HUES6 (cell line): ENCODE results near the gene FKBP1B.

Experiments used
- H3K27ac ChIP-seq: 2 replicates; pipeline ENCODE4 v1.7.0; 2013; ENCODE audit warnings: low read depth, mild to moderate bottlenecking, low read length, inconsistent platforms
- H3K27me3 ChIP-seq: 2 replicates; pipeline ENCODE4 v1.6.1; 2013; ENCODE audit warnings: low read length; ENCODE audit not compliant: control insufficient read depth, insufficient read depth
- H3K36me3 ChIP-seq: 2 replicates; pipeline ENCODE4 v1.6.1; 2013; ENCODE audit warnings: low read length; ENCODE audit not compliant: control insufficient read depth, insufficient read depth
- H3K4me1 ChIP-seq: 2 replicates; pipeline ENCODE4 v1.6.1; 2013; ENCODE audit warnings: low read length; ENCODE audit not compliant: control insufficient read depth, insufficient read depth
- H3K4me3 ChIP-seq: 2 replicates; pipeline ENCODE4 v1.5.1; 2013; ENCODE audit warnings: low read depth, low read length
- H3K9ac ChIP-seq: one replicate; pipeline ENCODE4 v1.6.1; 2013; ENCODE audit warnings: mild to moderate bottlenecking, low read length
- H3K9me3 ChIP-seq: 2 replicates; pipeline ENCODE4 v1.6.1; 2013; ENCODE audit warnings: low read depth, low read length; ENCODE audit not compliant: control insufficient read depth, insufficient read depth

FKBP1B gene

DNA sequence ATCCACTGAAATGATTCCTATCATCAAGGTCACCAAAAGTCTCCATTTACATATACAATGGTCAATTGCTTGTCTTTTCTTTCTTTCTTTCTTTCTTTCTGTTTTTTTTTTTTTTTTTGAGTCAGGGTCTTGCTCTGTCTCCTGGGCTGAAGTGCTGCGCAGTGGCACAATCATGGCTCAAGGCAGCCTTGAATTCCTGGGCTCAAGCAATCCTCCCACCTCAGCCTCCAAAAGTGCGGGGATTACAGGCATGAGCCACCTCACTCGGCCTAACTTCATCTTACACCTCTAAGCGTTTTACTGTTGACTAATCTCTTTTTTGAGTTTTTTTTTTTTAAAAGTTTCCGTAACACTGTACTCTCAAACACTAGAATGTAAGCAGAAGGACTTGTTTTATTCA lies 25.7 kb downstream of the FKBP1B start:
- Histone ChIP-seq H3K9me3 (no peaks in the 10 kb centered on the region), H3K27ac (no peak overlapping the region), H3K4me3 (peak overlapping the region; percentile 83), H3K4me1 (peaks cover 5% of the 10 kb centered on the region), H3K27me3 (no peaks in the 10 kb centered on the region), H3K36me3 (peaks cover 31% of the 10 kb centered on the region), H3K9ac (peak overlapping the region; percentile 84)

DNA sequence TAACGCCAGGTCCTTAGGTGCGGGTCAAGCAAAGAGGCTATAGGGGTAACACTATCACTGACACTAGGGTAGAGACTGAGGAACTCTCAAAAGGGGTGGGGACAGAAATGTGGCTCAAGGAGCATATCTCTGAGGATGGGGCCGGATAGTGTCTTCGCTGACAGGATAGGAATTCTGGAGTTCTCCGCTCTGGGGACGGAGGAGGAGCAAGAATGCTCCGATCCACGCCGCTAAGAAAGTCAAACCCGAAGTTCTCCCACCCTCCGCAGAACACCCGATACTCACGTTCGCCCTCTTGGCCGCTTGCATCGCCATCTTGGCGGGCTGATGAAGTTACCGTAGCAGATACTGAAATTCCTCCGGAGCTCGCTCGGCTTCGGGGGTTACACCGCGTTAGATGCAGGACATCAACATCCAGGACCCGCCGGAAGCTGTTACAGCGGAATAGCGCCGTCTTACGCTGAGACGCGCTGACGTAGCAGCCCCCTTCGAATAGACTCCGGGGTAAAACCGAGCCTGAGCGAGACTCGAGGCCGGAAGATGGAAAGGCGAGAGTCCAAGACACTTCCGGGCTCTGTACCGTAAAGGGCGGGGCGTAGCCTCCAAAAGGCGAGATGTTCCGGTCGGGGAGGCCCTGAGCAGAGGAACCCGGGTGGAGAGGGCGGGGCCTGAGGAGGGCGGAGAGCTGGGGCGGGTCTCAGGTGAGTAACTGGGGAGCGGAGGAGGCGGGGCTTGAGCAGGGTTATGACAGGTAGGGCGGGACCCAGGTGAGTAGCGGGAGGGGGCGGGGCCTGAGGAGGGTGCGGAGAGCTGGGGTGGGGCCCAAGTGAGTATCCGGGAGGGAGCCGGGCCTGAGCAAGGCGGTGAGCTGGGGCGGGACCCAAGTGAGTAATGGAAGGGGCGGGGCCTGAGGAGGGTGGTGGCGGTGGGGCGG lies 26.6 kb downstream of the FKBP1B start, which contains the start of gene SF3B6:
TSS of gene SF3B6 (minus strand) at position 412 of the 934 bp plus-strand sequence. CDS start at position 315, 97 bp downstream.
- H3K27me3 ChIP-seq, result no peaks in the 10 kb centered on the region
- peaks cover 5% of the 10 kb centered on the region for H3K4me1 ChIP-seq
- H3K4me3 ChIP-seq, result peak within 1 kb of the TSS; percentile 83
- H3K27ac ChIP-seq, result peak within 1 kb of the TSS; percentile 28; the same call in 1 of the 2 replicates
- H3K9ac ChIP-seq, result peak within 1 kb of the TSS; percentile 84
- peaks cover 27% of the 10 kb centered on the region for H3K36me3 ChIP-seq
- no peaks in the 10 kb centered on the region for H3K9me3 ChIP-seq

DNA sequence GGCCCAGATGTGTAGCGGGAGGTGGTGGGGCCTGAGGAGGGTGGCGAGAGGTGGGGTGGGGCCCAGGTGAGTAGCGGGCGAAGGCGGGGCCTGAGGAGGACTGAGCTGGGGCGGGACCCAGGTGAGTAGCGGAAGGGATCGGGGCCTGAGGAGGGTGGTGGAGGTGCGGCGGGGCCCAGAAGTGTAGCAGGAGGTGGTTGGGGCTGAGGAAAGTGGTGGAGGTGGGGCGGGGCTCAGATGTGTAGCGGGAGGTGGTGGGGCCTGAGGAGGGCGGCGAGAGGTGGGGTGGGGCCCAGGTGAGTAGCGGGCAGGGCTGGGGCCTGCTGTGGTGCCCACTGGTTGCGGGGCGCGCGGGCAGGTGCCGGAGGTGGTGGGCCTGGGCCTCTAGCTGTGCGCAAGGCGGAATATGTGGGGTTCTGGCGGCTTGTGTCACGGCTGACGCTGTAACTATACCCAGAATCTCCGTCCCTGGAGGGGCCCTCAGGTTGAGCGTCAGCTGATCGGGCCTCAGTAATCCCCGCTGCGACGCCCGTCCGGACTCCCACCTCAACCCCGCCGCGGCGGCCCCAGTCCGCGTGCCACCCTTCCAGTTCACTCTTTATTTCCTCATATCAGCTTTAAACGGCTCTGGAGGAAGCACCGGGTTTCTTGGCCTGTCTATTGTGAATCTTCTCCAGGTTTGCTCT lies 27.5 kb downstream of the FKBP1B start:
- H3K36me3 ChIP-seq, result peaks cover 29% of the 10 kb centered on the region
- 0 out of 2 replicates have a peak overlapping the region, but pooled peaks have one; percentile 13 for H3K27ac ChIP-seq
- H3K9me3 ChIP-seq, result no peaks in the 10 kb centered on the region
- H3K27me3 ChIP-seq, result no peaks in the 10 kb centered on the region
- peaks cover 5% of the 10 kb centered on the region for H3K4me1 ChIP-seq
- H3K9ac ChIP-seq, result peak overlapping the region; percentile 62
- peak overlapping the region; percentile 83 for H3K4me3 ChIP-seq

DNA sequence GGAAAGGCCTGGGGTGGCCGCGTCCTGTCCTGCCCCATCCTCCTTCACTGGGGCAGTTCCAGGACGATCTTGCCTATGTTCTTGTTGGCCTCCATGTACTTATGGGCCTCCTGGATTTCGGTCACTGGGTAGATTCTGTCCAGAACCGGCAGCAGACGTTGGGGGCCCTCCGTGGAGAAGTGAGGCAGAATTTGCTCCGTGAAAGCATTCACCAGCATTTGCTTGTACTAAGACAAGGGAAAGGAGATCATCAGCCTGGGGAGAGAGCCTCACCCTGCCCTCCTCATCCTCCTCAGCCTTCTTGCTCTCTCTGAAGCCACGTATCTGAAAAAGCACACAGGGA lies 28.0 kb downstream of the FKBP1B start:
- Histone ChIP-seq H3K4me1 (peaks cover 5% of the 10 kb centered on the region), H3K36me3 (peaks cover 30% of the 10 kb centered on the region), H3K9ac (peak overlapping the region; percentile 62), H3K27me3 (no peaks in the 10 kb centered on the region), H3K27ac (0 out of 2 replicates have a peak overlapping the region, but pooled peaks have one; percentile 13), H3K4me3 (peak overlapping the region; percentile 83), H3K9me3 (no peaks in the 10 kb centered on the region)

GRCh38 chr2:24077879-24078278 lies 28.3 kb downstream of the FKBP1B start:
- no peaks in the 10 kb centered on the region for H3K27me3 ChIP-seq
- no peaks in the 10 kb centered on the region for H3K9me3 ChIP-seq
- H3K4me3 ChIP-seq, result peak overlapping the region; percentile 83
- H3K27ac ChIP-seq, result no peak overlapping the region
- H3K4me1 ChIP-seq, result peaks cover 6% of the 10 kb centered on the region
- H3K9ac ChIP-seq, result peak overlapping the region; percentile 62
- H3K36me3 ChIP-seq, result peaks cover 30% of the 10 kb centered on the region

GRCh38 chr2:24080701-24081100 lies 31.2 kb downstream of the FKBP1B start:
- Histone ChIP-seq H3K4me3 (no peak overlapping the region), H3K4me1 (peaks cover 12% of the 10 kb centered on the region), H3K27ac (no peak overlapping the region)

DNA sequence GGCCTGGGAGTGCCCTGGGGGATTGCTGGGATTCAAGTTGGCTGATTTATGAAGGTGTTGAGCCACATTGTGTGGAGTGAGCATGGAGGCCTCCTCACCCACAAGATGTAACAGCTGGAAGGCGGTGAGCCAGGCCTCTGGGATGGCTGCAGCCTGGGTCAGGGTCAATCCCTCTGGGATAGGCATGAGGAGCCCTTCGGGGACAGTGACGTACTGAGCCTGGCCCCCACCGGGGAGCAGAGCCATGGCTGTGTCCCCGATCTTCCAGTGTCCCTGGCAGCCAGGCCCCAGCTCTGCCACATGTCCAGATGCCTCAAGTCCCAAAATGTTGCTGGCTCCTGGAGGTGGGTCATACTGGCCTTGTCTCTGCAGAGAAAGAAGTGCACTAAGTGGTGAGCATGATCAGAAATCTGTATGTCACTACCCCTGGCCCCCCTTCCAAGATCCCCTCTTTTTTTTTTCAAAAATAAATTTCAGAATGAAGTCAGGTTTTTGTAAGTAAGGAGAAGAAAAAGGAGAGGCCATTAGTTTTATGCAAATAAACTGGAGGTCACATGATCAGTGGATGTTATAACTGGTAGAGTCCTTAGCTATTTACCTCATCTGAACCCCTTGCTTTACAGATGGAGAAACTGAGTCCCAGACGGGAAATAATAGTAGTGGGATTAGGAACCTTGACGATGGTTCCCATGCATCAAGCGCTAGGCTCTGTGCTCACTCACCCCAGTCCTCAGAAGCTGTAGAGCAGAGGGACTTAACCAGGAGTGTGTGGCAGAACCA lies 33.4 kb downstream of the FKBP1B start:
- Histone ChIP-seq H3K4me3 (peak overlapping the region; percentile 80), H3K27ac (peak overlapping the region; percentile 79)

More at GRCh38 chr2:24080701-24081100, 31.2 kb downstream of the FKBP1B start:
- H3K9ac ChIP-seq, result no peak overlapping the region
- no peaks in the 10 kb centered on the region for H3K27me3 ChIP-seq
- H3K36me3 ChIP-seq, result peaks cover 22% of the 10 kb centered on the region
- H3K9me3 ChIP-seq, result no peaks in the 10 kb centered on the region

DNA sequence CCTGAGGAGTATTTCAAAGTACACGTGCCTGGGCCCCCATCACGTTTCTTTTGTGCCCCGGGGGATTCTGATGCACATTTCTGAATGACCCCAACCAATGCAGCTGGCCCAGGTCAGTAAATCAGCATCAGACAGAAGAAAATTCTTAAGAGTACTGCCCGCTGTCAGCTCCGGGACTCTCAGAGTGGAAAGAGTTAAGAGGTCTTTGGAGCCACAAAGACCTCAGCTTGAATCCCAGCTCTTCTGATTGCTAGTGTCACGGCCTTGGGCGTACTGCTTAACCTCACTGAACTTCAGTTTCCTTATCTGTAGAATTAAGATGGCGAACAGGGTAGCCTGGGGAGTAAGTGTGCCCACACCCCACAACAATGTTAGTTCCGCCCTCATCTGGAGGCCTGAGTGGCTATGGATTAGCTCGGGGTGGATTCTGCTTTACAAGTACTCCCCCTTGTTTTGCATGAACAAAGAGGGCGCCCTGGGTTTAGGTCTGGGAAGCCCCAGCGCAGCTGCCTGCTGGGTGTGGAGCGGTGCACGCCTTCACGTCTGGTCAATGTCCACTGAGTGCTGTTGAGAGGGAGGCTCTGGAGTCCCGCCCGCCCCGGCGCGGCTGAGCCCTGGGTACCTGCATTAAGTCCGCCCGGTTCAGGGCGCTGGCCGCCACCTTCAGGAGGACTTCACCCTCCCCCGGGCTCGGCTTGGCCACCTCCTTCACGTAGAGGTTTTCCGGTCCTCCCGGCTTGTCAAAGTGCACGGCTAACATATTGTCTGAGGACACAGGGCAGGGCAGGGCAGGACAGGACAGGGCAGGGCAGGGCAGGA lies 34.2 kb downstream of the FKBP1B start:
- no peaks in the 10 kb centered on the region for H3K27me3 ChIP-seq

More for the DNA sequence above, 33.4 kb downstream of the FKBP1B start:
- Histone ChIP-seq H3K36me3 (peaks cover 22% of the 10 kb centered on the region), H3K9ac (peak overlapping the region; percentile 89), H3K9me3 (no peaks in the 10 kb centered on the region), H3K4me1 (peaks cover 7% of the 10 kb centered on the region), H3K27me3 (no peaks in the 10 kb centered on the region)

DNA sequence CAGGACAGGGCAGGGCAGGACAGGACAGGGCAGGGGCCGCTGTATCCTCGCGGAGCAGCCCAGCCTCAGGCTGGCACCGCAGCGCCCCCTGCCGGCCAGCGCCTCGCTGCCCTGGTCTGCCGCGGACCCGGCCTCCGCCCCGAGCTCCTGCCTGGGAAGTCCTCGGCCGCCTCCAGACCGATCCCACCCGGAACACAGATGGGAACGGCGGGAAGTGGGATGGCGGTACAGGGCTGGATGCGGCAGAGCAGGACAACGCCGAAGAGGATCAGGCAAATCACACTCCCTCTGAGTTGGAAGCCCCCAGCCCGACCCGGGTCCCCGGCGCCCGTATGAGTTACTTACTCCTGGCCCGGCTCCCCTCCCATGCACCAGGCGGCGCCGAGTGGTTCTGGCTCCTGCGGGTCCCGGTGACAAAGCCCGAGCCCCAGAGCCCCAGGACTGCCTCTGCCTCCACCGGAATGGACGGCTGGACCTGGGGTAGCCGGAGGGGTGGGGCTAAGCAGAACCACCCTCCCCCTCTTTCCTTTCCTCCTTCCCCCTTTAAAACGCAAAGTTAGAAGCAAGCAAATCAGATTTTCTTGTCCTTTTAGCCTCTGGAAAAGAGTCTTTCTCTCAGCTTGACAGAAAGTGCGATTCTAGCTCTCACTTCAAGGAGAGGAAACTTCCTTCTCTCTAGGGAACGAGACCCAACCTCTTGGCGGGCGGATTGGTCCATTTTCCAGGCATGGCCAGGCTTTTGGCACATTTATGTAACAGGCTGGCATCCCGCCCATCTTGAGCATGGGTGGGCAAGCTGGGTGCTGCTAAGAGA lies 35.1 kb downstream of the FKBP1B start, which contains the start of gene TP53I3:
TSS of gene TP53I3 (minus strand) at position 449 of the 814 bp plus-strand sequence. CDS start 508 bp downstream, outside the sequence.
- Histone ChIP-seq H3K27me3 (no peaks in the 10 kb centered on the region), H3K27ac (peak within 1 kb of the TSS; percentile 79), H3K9me3 (no peaks in the 10 kb centered on the region), H3K36me3 (peaks cover 18% of the 10 kb centered on the region), H3K4me3 (peak within 1 kb of the TSS; percentile 80), H3K9ac (peak within 1 kb of the TSS; percentile 89), H3K4me1 (peaks cover 7% of the 10 kb centered on the region)

More for the DNA sequence above, 34.2 kb downstream of the FKBP1B start:
- H3K4me1 ChIP-seq, result peaks cover 7% of the 10 kb centered on the region
- no peaks in the 10 kb centered on the region for H3K9me3 ChIP-seq
- peak overlapping the region; percentile 79 for H3K27ac ChIP-seq
- H3K9ac ChIP-seq, result peak overlapping the region; percentile 89
- H3K4me3 ChIP-seq, result peak overlapping the region; percentile 80
- H3K36me3 ChIP-seq, result peaks cover 22% of the 10 kb centered on the region
